A673 (cell line): ENCODE data around the gene DMBX1. TPM values are rescaled to one million over a fixed set of nuclear protein-coding genes. Genes with fewer than 3 reads are reported as not detected.

Source experiments
- BruUV-seq: library from RNA; stranded (reverse); fragments of 400-500 nt; replicated peaks from 2 replicates; lab custom pipeline; 2021; lab: Mats Ljungman, UMichigan
- CTCF ChIA-PET: fragments of 300-600 bp; sonication (Branson Sonifier 250); formaldehyde crosslinking; loops from one replicate; lab custom pipeline; 2022; ENCODE audit warnings: antibody characterized with exemption; lab: Charles Lee
- POLR2A ChIA-PET: fragments of 300-600 bp; sonication (Branson Sonifier 250); formaldehyde crosslinking; loops from one replicate; lab custom pipeline; 2022; ENCODE audit warnings: antibody characterized with exemption; ENCODE audit not compliant: low non-redundant PET; lab: Charles Lee
- DNase-seq: peaks from one replicate; pipeline ENCODE4 v3.0.0-alpha.2; 2015; ENCODE audit warnings: low spot score
- H3K27ac ChIP-seq: fragments of 200-600 bp; sonication (generic); 2 replicates; pipeline ENCODE4 v1.5.1; 2016; ENCODE audit warnings: mixed run types, low read depth, mild to moderate bottlenecking, mixed read lengths, antibody characterized with exemption, low read length; ENCODE audit not compliant: poor library complexity, severe bottlenecking
- H3K27me3 ChIP-seq: fragments of 200-600 bp; sonication (generic); replicated peaks from 2 replicates; pipeline ENCODE4 v1.6.1; 2017; ENCODE audit warnings: mixed run types, low read depth, mild to moderate bottlenecking, mixed read lengths, antibody characterized with exemption, low read length; ENCODE audit not compliant: insufficient read depth, poor library complexity
- H3K36me3 ChIP-seq: fragments of 200-600 bp; sonication (generic); 2 replicates; pipeline ENCODE4 v1.6.1; 2016; ENCODE audit warnings: mixed run types, mild to moderate bottlenecking, mixed read lengths, antibody characterized with exemption, low read length; ENCODE audit not compliant: insufficient read depth, poor library complexity, severe bottlenecking
- H3K4me1 ChIP-seq: fragments of 200-600 bp; sonication (generic); 2 replicates; pipeline ENCODE4 v1.6.1; 2017; ENCODE audit warnings: mixed run types, mild to moderate bottlenecking, mixed read lengths, antibody characterized with exemption, low read length; ENCODE audit not compliant: insufficient read depth, poor library complexity, severe bottlenecking
- H3K4me3 ChIP-seq: fragments of 200-600 bp; sonication (generic); 2 replicates; pipeline ENCODE4 v1.5.1; 2016; ENCODE audit warnings: low read depth, mixed run types, mild to moderate bottlenecking, mixed read lengths, low read length; ENCODE audit not compliant: poor library complexity, severe bottlenecking
- H3K9me3 ChIP-seq: fragments of 200-600 bp; sonication (generic); 2 replicates; pipeline ENCODE4 v1.6.1; 2016; ENCODE audit warnings: mixed run types, low read depth, mild to moderate bottlenecking, mixed read lengths, antibody characterized with exemption, low read length; ENCODE audit not compliant: poor library complexity, severe bottlenecking
- EZH2 ChIP-seq: fragments of 200-600 bp; sonication (generic); IDR thresholded peaks from 2 replicates; pipeline ENCODE4 v1.6.1; 2017; ENCODE audit warnings: borderline replicate concordance, low read depth, mild to moderate bottlenecking, mixed read lengths, antibody characterized with exemption, low read length; ENCODE audit not compliant: poor library complexity, severe bottlenecking
- intact Hi-C: fragments of 100-400 bp; cut with micrococcal nuclease; formaldehyde crosslinking; loops from one replicate; pipeline ENCODE4 v1.10.0; 2022; ENCODE audit not compliant: unreplicated experiment
- total RNA-seq: library from RNA; stranded (reverse); gene quantifications from 2 replicates; pipeline ENCODE4 v1.2.3, GENCODE V29; 2021
- TF ChIP-seq, protein P1 (sequence below): fragments of 300-800, 200-600 bp; sonication (generic); conservative IDR thresholded peaks from 2 replicates; pipeline ENCODE4 v1.5.1; 2017; ENCODE audit warnings: low read depth, mild to moderate bottlenecking, antibody characterized with exemption, low read length, moderate library complexity, mixed read lengths

Gene DMBX1
- total RNA-seq, 1 experiment from 2014 or later, result 0.69 TPM

DNA sequence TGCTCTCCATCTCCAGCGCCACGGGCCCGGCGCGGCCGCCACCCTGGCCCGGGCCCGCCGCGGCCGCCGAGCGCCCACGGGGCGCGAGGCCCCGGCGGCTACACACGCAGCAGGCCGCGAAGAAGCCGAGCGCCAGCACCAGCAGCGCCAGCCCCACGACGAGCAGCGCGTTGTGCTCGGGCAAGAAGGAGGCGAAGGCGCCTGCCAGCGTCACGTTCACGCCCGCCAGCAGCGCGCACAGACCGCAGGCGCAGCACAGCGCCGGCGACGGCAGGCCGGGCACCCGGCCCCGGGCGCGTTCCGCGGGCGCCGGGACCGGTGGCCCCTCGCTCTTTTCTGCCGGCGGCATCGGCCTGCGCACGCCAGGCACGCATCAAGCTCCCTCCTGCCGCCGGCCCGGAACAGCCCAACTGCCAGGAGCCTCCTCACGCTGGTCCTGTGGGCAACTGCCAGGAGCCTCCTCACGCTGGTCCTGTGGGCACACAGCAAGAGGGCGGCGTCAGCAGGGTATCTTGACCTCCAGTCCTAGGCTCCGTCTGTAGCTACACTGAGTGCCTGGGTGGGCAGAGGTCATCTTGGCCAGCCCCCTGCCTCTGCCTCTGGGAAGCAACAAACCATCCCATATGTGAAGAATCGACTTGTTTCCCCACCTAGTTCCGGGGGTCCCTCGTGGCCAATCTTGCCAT is 43.7 kb downstream of the DMBX1 start:
- Histone ChIP-seq H3K4me3 (peak overlapping the region; percentile 30), H3K36me3 (no peaks in the 10 kb centered on the region), H3K4me1 (no peaks in the 10 kb centered on the region), H3K9me3 (no peaks in the 10 kb centered on the region), H3K27me3 (peaks cover 61% of the 10 kb centered on the region), H3K27ac (no peak overlapping the region)
- intact Hi-C loops, result no loop called here
- CTCF ChIA-PET, result interaction anchor here (0.7 to 1.0 kb wide), 7 partner anchors 9 to 192 kb away, joined by 3 to 5 read pairs (median 3); no protein-coding TSS in a partner anchor
- POLR2A ChIA-PET, result no interaction called here
- peak; percentile 68 for TF ChIP-seq EZH2
- TF ChIP-seq, protein P1, sequence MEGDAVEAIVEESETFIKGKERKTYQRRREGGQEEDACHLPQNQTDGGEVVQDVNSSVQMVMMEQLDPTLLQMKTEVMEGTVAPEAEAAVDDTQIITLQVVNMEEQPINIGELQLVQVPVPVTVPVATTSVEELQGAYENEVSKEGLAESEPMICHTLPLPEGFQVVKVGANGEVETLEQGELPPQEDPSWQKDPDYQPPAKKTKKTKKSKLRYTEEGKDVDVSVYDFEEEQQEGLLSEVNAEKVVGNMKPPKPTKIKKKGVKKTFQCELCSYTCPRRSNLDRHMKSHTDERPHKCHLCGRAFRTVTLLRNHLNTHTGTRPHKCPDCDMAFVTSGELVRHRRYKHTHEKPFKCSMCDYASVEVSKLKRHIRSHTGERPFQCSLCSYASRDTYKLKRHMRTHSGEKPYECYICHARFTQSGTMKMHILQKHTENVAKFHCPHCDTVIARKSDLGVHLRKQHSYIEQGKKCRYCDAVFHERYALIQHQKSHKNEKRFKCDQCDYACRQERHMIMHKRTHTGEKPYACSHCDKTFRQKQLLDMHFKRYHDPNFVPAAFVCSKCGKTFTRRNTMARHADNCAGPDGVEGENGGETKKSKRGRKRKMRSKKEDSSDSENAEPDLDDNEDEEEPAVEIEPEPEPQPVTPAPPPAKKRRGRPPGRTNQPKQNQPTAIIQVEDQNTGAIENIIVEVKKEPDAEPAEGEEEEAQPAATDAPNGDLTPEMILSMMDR, result no peak
- no TSS peak for BruUV-seq
- peak; percentile 52 for DNase-seq

GRCh38 chr1:46535063-46535462 is 45.4 kb downstream of the DMBX1 start:
- TF ChIP-seq, protein P1, result no peak
- no peak for TF ChIP-seq EZH2

DNA sequence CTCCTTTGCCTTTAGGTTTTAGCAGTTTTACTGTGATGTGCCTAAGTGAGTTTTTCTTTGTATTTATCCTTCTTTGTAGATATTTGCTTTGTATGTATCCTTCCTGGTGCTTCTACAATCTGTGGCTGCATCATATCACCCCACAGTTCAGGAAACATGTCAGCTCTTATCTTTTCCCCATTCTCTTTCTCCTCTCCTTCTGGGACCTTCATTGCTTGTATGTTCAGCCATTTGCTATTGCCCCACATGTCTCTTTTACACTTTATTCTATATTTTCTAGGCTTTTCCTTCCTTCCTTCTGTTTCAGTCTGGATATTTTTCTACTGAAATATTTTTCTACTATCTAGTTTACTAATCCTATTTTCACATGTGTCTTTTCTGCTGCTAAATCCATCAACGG is 46.9 kb downstream of the DMBX1 start:
- Histone ChIP-seq H3K27me3 (peaks cover 49% of the 10 kb centered on the region), H3K4me3 (no peak overlapping the region), H3K36me3 (no peaks in the 10 kb centered on the region), H3K27ac (no peak overlapping the region), H3K9me3 (no peaks in the 10 kb centered on the region), H3K4me1 (no peaks in the 10 kb centered on the region)
- BruUV-seq, result no TSS peak
- TF ChIP-seq EZH2, result no peak
- TF ChIP-seq, protein P1, result no peak
- intact Hi-C loops, result no loop called here
- ChIA-PET POLR2A (no interaction called here), CTCF (no interaction called here)
- DNase-seq, result no peak

More at GRCh38 chr1:46535063-46535462, 45.4 kb downstream of the DMBX1 start:
- Histone ChIP-seq H3K27ac (no peak overlapping the region), H3K9me3 (no peaks in the 10 kb centered on the region), H3K36me3 (no peaks in the 10 kb centered on the region), H3K27me3 (peaks cover 49% of the 10 kb centered on the region), H3K4me1 (no peaks in the 10 kb centered on the region), H3K4me3 (no peak overlapping the region)
- no TSS peak for BruUV-seq
- intact Hi-C loops, result no loop called here
- CTCF ChIA-PET, result no interaction called here
- POLR2A ChIA-PET, result no interaction called here
- no peak for DNase-seq
